Parathyroid adenoma (tissue), 2 donors: ENCODE results near the gene CCL19.

Source experiments
- H2AFZ ChIP-seq: fragments of 300-600 bp; sonication (generic); one replicate; pipeline ENCODE4 v1.7.0; 2017; ENCODE audit warnings: antibody characterized with exemption, mild to moderate bottlenecking
- H3K27ac ChIP-seq: fragments of 300-600 bp; sonication (generic); one replicate; pipeline ENCODE4 v1.7.0; 2017
- H3K27me3 ChIP-seq: fragments of 300-600 bp; sonication (generic); one replicate; pipeline ENCODE4 v1.7.0; 2017; ENCODE audit warnings: low read length; ENCODE audit not compliant: control insufficient read depth, insufficient read depth
- H3K36me3 ChIP-seq: fragments of 300-600 bp; sonication (generic); one replicate; pipeline ENCODE4 v1.7.0; 2017; ENCODE audit warnings: low read length; ENCODE audit not compliant: control insufficient read depth, insufficient read depth
- H3K4me1 ChIP-seq: fragments of 300-600 bp; sonication (generic); one replicate; pipeline ENCODE4 v1.7.0; 2017; ENCODE audit warnings: control low read depth
- H3K4me2 ChIP-seq: fragments of 300-600 bp; sonication (generic); one replicate; pipeline ENCODE4 v1.7.0; 2017; ENCODE audit warnings: low read length
- H3K4me3 ChIP-seq: fragments of 300-600 bp; sonication (generic); one replicate; pipeline ENCODE4 v1.7.0; 2017; ENCODE audit warnings: low read depth, low read length
- H3K79me2 ChIP-seq: fragments of 300-600 bp; sonication (generic); one replicate; pipeline ENCODE4 v1.7.0; 2017; ENCODE audit warnings: control low read depth
- H3K9ac ChIP-seq: fragments of 300-600 bp; sonication (generic); one replicate; pipeline ENCODE4 v1.7.0; 2017; ENCODE audit warnings: mild to moderate bottlenecking
- H3K9me3 ChIP-seq: fragments of 300-600 bp; sonication (generic); one replicate; pipeline ENCODE4 v1.7.0; 2017; ENCODE audit warnings: low read length; ENCODE audit not compliant: control insufficient read depth
- TF ChIP-seq, protein P1 (sequence below): fragments of 300-600 bp; sonication (generic); IDR thresholded peaks from one replicate; pipeline ENCODE4 v1.7.0; 2017; ENCODE audit warnings: antibody characterized with exemption, mild to moderate bottlenecking
- donor health status: primary hyperparathyroidism.

CCL19 gene

DNA sequence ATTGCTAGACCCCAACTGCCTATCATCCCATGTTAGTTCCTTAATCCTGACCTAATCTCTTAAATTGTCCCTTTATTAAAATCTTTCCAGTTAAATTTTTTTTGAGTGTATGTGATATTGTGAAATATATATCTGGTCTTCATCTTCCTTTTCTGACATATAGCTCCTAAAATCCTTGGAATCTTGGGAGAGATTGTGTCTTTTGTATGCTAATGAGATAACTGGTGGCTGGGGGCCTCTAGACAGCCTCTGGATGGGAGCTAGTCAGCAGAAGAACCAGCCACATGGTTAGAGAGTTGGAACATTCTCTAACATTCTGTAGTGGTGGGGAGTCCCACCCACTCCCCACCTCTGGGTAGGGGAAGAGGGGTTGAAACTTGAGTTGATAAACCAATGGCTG, 3.7 kb upstream of the CCL19 start:
- Histone ChIP-seq H3K4me3 (no peak overlapping the region), H2AFZ (no peak overlapping the region), H3K4me2 (no peak overlapping the region), H3K79me2 (no peaks in the 10 kb centered on the region), H3K9ac (no peak overlapping the region), H3K27ac (no peak overlapping the region), H3K27me3 (no peaks in the 10 kb centered on the region), H3K36me3 (no peaks in the 10 kb centered on the region), H3K9me3 (no peaks in the 10 kb centered on the region), H3K4me1 (no peaks in the 10 kb centered on the region)
- TF ChIP-seq, protein P1, sequence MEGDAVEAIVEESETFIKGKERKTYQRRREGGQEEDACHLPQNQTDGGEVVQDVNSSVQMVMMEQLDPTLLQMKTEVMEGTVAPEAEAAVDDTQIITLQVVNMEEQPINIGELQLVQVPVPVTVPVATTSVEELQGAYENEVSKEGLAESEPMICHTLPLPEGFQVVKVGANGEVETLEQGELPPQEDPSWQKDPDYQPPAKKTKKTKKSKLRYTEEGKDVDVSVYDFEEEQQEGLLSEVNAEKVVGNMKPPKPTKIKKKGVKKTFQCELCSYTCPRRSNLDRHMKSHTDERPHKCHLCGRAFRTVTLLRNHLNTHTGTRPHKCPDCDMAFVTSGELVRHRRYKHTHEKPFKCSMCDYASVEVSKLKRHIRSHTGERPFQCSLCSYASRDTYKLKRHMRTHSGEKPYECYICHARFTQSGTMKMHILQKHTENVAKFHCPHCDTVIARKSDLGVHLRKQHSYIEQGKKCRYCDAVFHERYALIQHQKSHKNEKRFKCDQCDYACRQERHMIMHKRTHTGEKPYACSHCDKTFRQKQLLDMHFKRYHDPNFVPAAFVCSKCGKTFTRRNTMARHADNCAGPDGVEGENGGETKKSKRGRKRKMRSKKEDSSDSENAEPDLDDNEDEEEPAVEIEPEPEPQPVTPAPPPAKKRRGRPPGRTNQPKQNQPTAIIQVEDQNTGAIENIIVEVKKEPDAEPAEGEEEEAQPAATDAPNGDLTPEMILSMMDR, result no peak

DNA sequence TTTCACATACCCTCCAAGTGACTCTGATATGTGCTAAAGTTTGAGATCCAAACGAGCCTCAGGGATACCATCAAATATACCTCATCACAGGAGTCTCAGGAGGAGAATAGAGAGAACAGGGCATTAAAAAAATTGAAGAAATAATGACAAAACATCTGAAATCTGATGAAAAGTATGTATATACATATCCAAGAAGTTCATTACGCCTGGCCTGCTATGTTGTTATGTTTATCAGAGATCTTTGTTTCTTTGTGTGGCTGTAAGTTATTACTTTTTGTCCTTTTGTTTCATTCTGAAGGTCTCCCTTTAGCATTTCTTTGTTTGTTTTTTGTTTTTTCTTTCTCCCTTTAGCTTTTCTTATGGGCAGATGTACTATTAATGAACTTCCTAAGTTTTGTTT, 2.5 kb upstream of the CCL19 start:
- H3K4me3 ChIP-seq, result no peak overlapping the region
- no peak overlapping the region for H3K27ac ChIP-seq
- H3K4me1 ChIP-seq, result no peaks in the 10 kb centered on the region
- no peak overlapping the region for H3K4me2 ChIP-seq
- TF ChIP-seq, protein P1, result no peak
- H3K79me2 ChIP-seq, result no peaks in the 10 kb centered on the region
- H3K9me3 ChIP-seq, result no peaks in the 10 kb centered on the region
- no peaks in the 10 kb centered on the region for H3K36me3 ChIP-seq
- H3K9ac ChIP-seq, result no peak overlapping the region
- H3K27me3 ChIP-seq, result no peaks in the 10 kb centered on the region
- H2AFZ ChIP-seq, result no peak overlapping the region

DNA sequence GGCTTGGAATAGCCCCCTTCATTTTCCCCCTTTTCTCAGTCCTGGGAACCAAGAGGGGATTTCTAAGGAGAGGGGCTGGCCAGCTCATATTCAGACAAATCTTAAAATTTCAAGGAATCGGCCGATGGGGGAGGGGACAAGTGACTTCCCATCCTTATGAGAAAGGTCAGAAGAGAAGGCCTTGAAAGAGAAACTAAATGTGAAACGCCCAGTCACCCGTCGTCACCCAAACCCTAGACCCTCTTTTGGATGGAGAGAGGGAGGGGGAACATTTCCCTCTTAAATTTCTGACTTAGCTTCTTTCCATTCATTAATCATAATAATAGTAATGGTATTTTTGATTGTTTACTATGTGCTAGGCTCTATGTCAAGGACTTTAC, 850 bp upstream of the CCL19 start:
- Histone ChIP-seq H3K79me2 (no peaks in the 10 kb centered on the region), H3K9ac (no peak overlapping the region), H3K36me3 (no peaks in the 10 kb centered on the region), H2AFZ (no peak overlapping the region), H3K4me2 (no peak overlapping the region), H3K4me3 (no peak overlapping the region), H3K27me3 (no peaks in the 10 kb centered on the region), H3K27ac (no peak overlapping the region), H3K9me3 (no peaks in the 10 kb centered on the region), H3K4me1 (no peaks in the 10 kb centered on the region)
- TF ChIP-seq, protein P1, result no peak

DNA sequence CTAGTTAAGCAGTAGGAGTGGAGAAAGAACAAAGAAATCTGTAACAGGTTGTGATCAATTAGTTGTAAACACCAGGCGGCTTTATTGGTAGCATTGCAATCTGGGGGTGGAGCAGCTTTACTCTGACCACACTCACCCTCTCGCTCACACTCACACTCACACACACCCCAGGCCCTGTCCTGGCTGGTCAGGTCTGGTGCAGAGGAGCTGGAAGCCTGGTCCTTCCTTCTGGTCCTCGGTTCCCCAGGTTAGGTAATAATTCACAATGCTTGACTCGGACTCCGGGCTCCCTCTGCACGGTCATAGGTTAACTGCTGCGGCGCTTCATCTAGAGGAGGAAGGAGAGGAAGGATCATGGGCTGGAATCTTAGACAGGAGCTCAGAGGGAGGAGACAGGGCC, 1.6 kb downstream of the CCL19 start:
- Histone ChIP-seq H3K36me3 (no peaks in the 10 kb centered on the region), H3K4me2 (no peak overlapping the region), H3K4me1 (no peaks in the 10 kb centered on the region), H3K4me3 (no peak overlapping the region), H2AFZ (no peak overlapping the region), H3K9me3 (no peaks in the 10 kb centered on the region), H3K9ac (no peak overlapping the region), H3K27ac (no peak overlapping the region), H3K79me2 (no peaks in the 10 kb centered on the region), H3K27me3 (no peaks in the 10 kb centered on the region)
- TF ChIP-seq, protein P1, result no peak

DNA sequence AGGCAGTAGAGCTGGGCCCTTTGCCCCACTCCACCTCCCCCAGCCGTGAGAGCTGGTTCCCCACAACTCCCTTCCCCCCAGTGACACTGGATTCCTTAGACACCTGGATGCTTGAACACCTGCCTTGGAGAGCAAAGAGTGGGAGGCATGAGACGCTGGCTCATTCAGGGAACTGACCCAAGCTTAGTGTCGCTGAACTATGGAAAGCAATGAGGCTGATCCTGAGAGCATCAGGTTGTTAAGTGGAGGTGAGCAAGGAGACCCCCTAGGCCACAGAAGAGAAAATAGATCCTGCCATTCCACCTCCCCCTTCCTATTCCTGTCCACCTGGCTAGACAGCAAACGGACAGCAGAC, 2.0 kb downstream of the CCL19 start:
- Histone ChIP-seq H2AFZ (no peak overlapping the region), H3K79me2 (no peaks in the 10 kb centered on the region), H3K36me3 (no peaks in the 10 kb centered on the region), H3K4me1 (no peaks in the 10 kb centered on the region), H3K4me2 (no peak overlapping the region), H3K9me3 (no peaks in the 10 kb centered on the region), H3K9ac (no peak overlapping the region), H3K27me3 (no peaks in the 10 kb centered on the region), H3K27ac (no peak overlapping the region), H3K4me3 (no peak overlapping the region)
- TF ChIP-seq, protein P1, result no peak
